IMR-90 (cell line): ENCODE results near the gene TNFRSF25. TPM values are rescaled to one million over a fixed set of nuclear protein-coding genes. Genes with fewer than 3 reads are reported as not detected.
A peak's percentile ranks its signal among the peaks of the same experiment; 100 is the strongest.

Experiments used
- ATAC-seq: fragments of 200-7000 bp; cut with Tn5 transposase; 2 replicates; pipeline ENCODE4 v1.9.1; 2020; ENCODE audit warnings: low read depth, mild to moderate bottlenecking, moderate library complexity
- BruUV-seq: library from RNA; stranded (reverse); fragments of 400-500 nt; replicated peaks from 2 replicates; lab custom pipeline; 2021; lab: Mats Ljungman, UMichigan
- CTCF ChIA-PET: fragments of 300-600 bp; formaldehyde crosslinking; extraction: SDS; loops from one replicate; lab custom pipeline; 2021; ENCODE audit warnings: antibody characterized with exemption; lab: Yijun Ruan, JAX
- POLR2A ChIA-PET: fragments of 300-600 bp; sonication (Branson Sonifier 250); formaldehyde crosslinking; loops from one replicate; lab custom pipeline; 2022; ENCODE audit warnings: antibody characterized with exemption; ENCODE audit not compliant: unreplicated experiment; lab: Charles Lee
- DNase-seq: peaks from one replicate; pipeline ENCODE4 v3.0.0; 2013
- H2AFZ ChIP-seq: replicated peaks from 2 replicates; pipeline ENCODE3; 2013; ENCODE audit warnings: low read length, mild to moderate bottlenecking; ENCODE audit not compliant: poor library complexity
- H2AK5ac ChIP-seq: 2 replicates; pipeline ENCODE4 v1.6.1; 2013; ENCODE audit warnings: low read depth, low read length, inconsistent platforms
- H2AK9ac ChIP-seq: replicated peaks from 2 replicates; pipeline ENCODE3; 2013; ENCODE audit warnings: mild to moderate bottlenecking, low read depth, low read length, moderate library complexity; ENCODE audit not compliant: poor library complexity
- H2BK120ac ChIP-seq: 2 replicates; pipeline ENCODE4 v1.6.1; 2013; ENCODE audit warnings: low read depth, low read length, inconsistent platforms
- H2BK15ac ChIP-seq: 3 replicates; pipeline ENCODE4 v1.6.1; 2013; ENCODE audit warnings: low read depth, low read length, inconsistent platforms
- H2BK20ac ChIP-seq: 2 replicates; pipeline ENCODE4 v1.6.1; 2013; ENCODE audit warnings: low read depth, mild to moderate bottlenecking, inconsistent platforms, low read length, moderate library complexity
- H2BK5ac ChIP-seq: 2 replicates; pipeline ENCODE4 v1.6.1; 2013; ENCODE audit warnings: mild to moderate bottlenecking, low read depth, low read length, inconsistent platforms; ENCODE audit not compliant: poor library complexity, severe bottlenecking
- H3K14ac ChIP-seq: replicated peaks from 2 replicates; pipeline ENCODE4 v1.6.1; 2013; ENCODE audit warnings: low read depth, low read length, inconsistent platforms
- H3K18ac ChIP-seq: 2 replicates; pipeline ENCODE4 v1.6.1; 2013; ENCODE audit warnings: low read depth, low read length, control low read depth
- H3K23ac ChIP-seq: 2 replicates; pipeline ENCODE4 v1.6.1; 2013; ENCODE audit warnings: low read depth, low read length, inconsistent platforms
- H3K27ac ChIP-seq: 2 replicates; pipeline ENCODE4 v1.5.1; 2013; ENCODE audit warnings: mild to moderate bottlenecking, control low read depth, low read length; ENCODE audit not compliant: insufficient read depth
- H3K27me3 ChIP-seq: 2 replicates; pipeline ENCODE4 v1.6.1; 2013; ENCODE audit warnings: low read length; ENCODE audit not compliant: control insufficient read depth, insufficient read depth
- H3K36me3 ChIP-seq: 2 replicates; pipeline ENCODE4 v1.6.1; 2013; ENCODE audit warnings: low read length, mixed read lengths; ENCODE audit not compliant: control insufficient read depth, insufficient read depth
- H3K4ac ChIP-seq: 2 replicates; pipeline ENCODE4 v1.6.1; 2013; ENCODE audit warnings: low read depth, low read length, inconsistent platforms
- H3K4me1 ChIP-seq: 2 replicates; pipeline ENCODE4 v1.6.1; 2013; ENCODE audit warnings: low read length, mixed read lengths; ENCODE audit not compliant: control insufficient read depth, insufficient read depth
- H3K4me2 ChIP-seq: 2 replicates; pipeline ENCODE4 v1.6.1; 2013; ENCODE audit warnings: low read depth, mild to moderate bottlenecking, control low read depth, low read length, moderate library complexity
- H3K4me3 ChIP-seq: 2 replicates; pipeline ENCODE4 v1.5.1; 2013; ENCODE audit warnings: low read depth, mild to moderate bottlenecking, control low read depth, low read length, moderate library complexity; ENCODE audit not compliant: insufficient read depth
- H3K56ac ChIP-seq: 2 replicates; pipeline ENCODE4 v1.6.1; 2013; ENCODE audit warnings: low read length, inconsistent platforms; ENCODE audit not compliant: insufficient read depth; ENCODE audit errors: extremely low read depth
- H3K79me1 ChIP-seq, 2 experiments: 2 replicates each; pipeline ENCODE4 v1.6.1; 2013; ENCODE audit warnings: low read length in 2 of 2, inconsistent platforms in 1 of 2, low read depth in 1 of 2
- H3K9ac ChIP-seq: 2 replicates; pipeline ENCODE4 v1.6.1; 2013; ENCODE audit warnings: low read depth, low read length, control low read depth
- H3K9me1 ChIP-seq: 2 replicates; pipeline ENCODE4 v1.6.1; 2013; ENCODE audit warnings: low read length, inconsistent platforms; ENCODE audit not compliant: insufficient read depth
- H3K9me3 ChIP-seq: 2 replicates; pipeline ENCODE4 v1.6.1; 2013; ENCODE audit warnings: low read length; ENCODE audit not compliant: control insufficient read depth, insufficient read depth
- H4K20me1 ChIP-seq: 2 replicates; pipeline ENCODE4 v1.6.1; 2013; ENCODE audit warnings: low read length, inconsistent platforms; ENCODE audit not compliant: insufficient read depth
- H4K5ac ChIP-seq: 2 replicates; pipeline ENCODE4 v1.6.1; 2013; ENCODE audit warnings: mild to moderate bottlenecking, low read depth, low read length, control low read depth
- H4K8ac ChIP-seq, 2 experiments: 2 replicates each; pipeline ENCODE4 v1.6.1; 2013; ENCODE audit warnings: low read depth in 2 of 2, low read length in 2 of 2, control low read depth in 1 of 2, inconsistent platforms in 1 of 2
- H4K91ac ChIP-seq: 2 replicates; pipeline ENCODE4 v1.6.1; 2013; ENCODE audit warnings: low read depth, low read length, inconsistent platforms; ENCODE audit not compliant: insufficient read depth
- BHLHE40 ChIP-seq: fragments of 150-350 bp; IDR thresholded peaks from 2 replicates; pipeline ENCODE4 v1.6.1; 2016; ENCODE audit warnings: mild to moderate bottlenecking, low read depth, low read length
- CEBPB ChIP-seq: IDR thresholded peaks from 2 replicates; pipeline ENCODE4 v1.6.1; 2012; ENCODE audit warnings: low read depth, low read length, improper control_type of control experiment
- CTCF ChIP-seq: conservative IDR thresholded peaks from 2 replicates; pipeline ENCODE4 v1.5.1; 2012; ENCODE audit warnings: mild to moderate bottlenecking, low read depth, low read length, improper control_type of control experiment
- ELK1 ChIP-seq: fragments of 150-350 bp; IDR thresholded peaks from 2 replicates; pipeline ENCODE4 v1.6.1; 2016; ENCODE audit warnings: low read depth, mild to moderate bottlenecking, low read length, moderate library complexity, borderline replicate concordance
- FOS ChIP-seq: fragments of 150-350 bp; IDR thresholded peaks from 2 replicates; pipeline ENCODE4 v1.6.1; 2016; ENCODE audit warnings: low read depth, low read length
- MAZ ChIP-seq: IDR thresholded peaks from 2 replicates; pipeline ENCODE4 v1.6.1; 2012; ENCODE audit warnings: low read depth, mild to moderate bottlenecking, low read length, improper control_type of control experiment, moderate library complexity, borderline replicate concordance
- MXI1 ChIP-seq: IDR thresholded peaks from 2 replicates; pipeline ENCODE4 v1.6.1; 2012; ENCODE audit warnings: low read depth, mild to moderate bottlenecking, low read length, moderate library complexity, borderline replicate concordance
- NFE2L2 ChIP-seq: fragments of 150-350 bp; IDR thresholded peaks from 2 replicates; pipeline ENCODE4 v1.6.1; 2016; ENCODE audit warnings: low read depth, mild to moderate bottlenecking, low read length
- POLR2A ChIP-seq: IDR thresholded peaks from 2 replicates; pipeline ENCODE4 v1.6.1; 2012; ENCODE audit warnings: mild to moderate bottlenecking, low read depth, low read length
- RAD21 ChIP-seq: IDR thresholded peaks from 2 replicates; pipeline ENCODE4 v1.6.1; 2012; ENCODE audit warnings: low read length, improper control_type of control experiment
- RCOR1 ChIP-seq: IDR thresholded peaks from 2 replicates; pipeline ENCODE4 v1.6.1; 2012; ENCODE audit warnings: mild to moderate bottlenecking, low read length, improper control_type of control experiment; ENCODE audit not compliant: insufficient replicate concordance
- RFX5 ChIP-seq: IDR thresholded peaks from 2 replicates; pipeline ENCODE4 v1.8.0; 2012; ENCODE audit warnings: low read depth, mild to moderate bottlenecking, low read length, moderate library complexity
- USF2 ChIP-seq: fragments of 150-350 bp; IDR thresholded peaks from 2 replicates; pipeline ENCODE4 v1.6.1; 2017; ENCODE audit warnings: mild to moderate bottlenecking, antibody characterized with exemption, low read length, low read depth
- WGBS, 2 experiments: methylation state at CpG; one replicate each; pipeline versions ENCODE4 v1.1.5 to v1.1.7; 2013; ENCODE audit warnings: missing lambda C conversion rate in 2 of 2; ENCODE audit not compliant: insufficient read length in 1 of 2; ENCODE audit errors: extremely low coverage in 2 of 2; 5-methylcytosine and 5-hydroxymethylcytosine counted together
- dilution Hi-C: fragments of 300-500 bp; cut with HindIII; formaldehyde crosslinking; loops from one replicate; pipeline ENCODE4 v1.14.3; 2018; ENCODE audit warnings: low sequenced_read_pairs; ENCODE audit not compliant: unreplicated experiment
- in situ Hi-C: fragments of 300-500 bp; cut with MboI; formaldehyde crosslinking; loops from 3 replicates; pipeline ENCODE4 v1.14.3; 2019; ENCODE audit warnings: low sequenced_read_pairs, inconsistent platforms, mixed read lengths
- intact Hi-C: fragments of 100-400 bp; cut with micrococcal nuclease; formaldehyde crosslinking; loops from 2 replicates; pipeline ENCODE4 v1.10.0; 2022
- polyA plus RNA-seq, 3 experiments: library from polyadenylated mRNA; depleted of rRNA; stranded (reverse); fragments of >200 nt; gene quantifications; 2 replicates each; pipeline ENCODE4 v1.2.3, GENCODE V29; 2012; ENCODE audit warnings: low replicate concordance in 1 of 3
- total RNA-seq: library from RNA; depleted of rRNA; stranded (reverse); fragments of >200 nt; gene quantifications from 2 replicates; pipeline ENCODE4 v1.2.3, GENCODE V29; 2012

Gene TNFRSF25
- total and polyA plus RNA-seq, 2 of the 4 experiments (the other 2 are of a cell fraction) = 1.3 to 11.2 TPM

- TF ChIP-seq CEBPB = no peak
These were observed 9.6 kb upstream of the TNFRSF25 start (continued) for GRCh38 chr1:6475381-6476133.

- H2BK20ac ChIP-seq = no peak overlapping the region
- H3K36me3 ChIP-seq = peaks cover 29% of the 10 kb centered on the region
- no peak overlapping the region for H2BK5ac ChIP-seq
- WGBS, 2 experiments = 76% methylated on average over 7 of the region's 13 CpGs; no CpG with 5 or more reads in 1 of the 2 experiments
- H4K20me1 ChIP-seq = peaks cover 7% of the 10 kb centered on the region
- no peak overlapping the region for H4K91ac ChIP-seq
- no peak for ATAC-seq
- in situ Hi-C loops (no loop called here), dilution Hi-C loops (no loop called here), intact Hi-C loops (no loop called here)
- H3K27me3 ChIP-seq = no peaks in the 10 kb centered on the region
- H3K23ac ChIP-seq = no peak overlapping the region
- H3K79me1 ChIP-seq = no peaks in the 10 kb centered on the region; a peak in 1 of 4 replicates
- no peak for DNase-seq
- H2AFZ ChIP-seq = peak overlapping the region; percentile 43
- H2BK15ac ChIP-seq = no peak overlapping the region
- no peak overlapping the region for H3K18ac ChIP-seq
- H2AK9ac ChIP-seq = no peak overlapping the region
- H3K9ac ChIP-seq = no peak overlapping the region
- ChIA-PET CTCF (no interaction called here), POLR2A (no interaction called here)
- no peaks in the 10 kb centered on the region for H3K9me3 ChIP-seq
- no TSS peak for BruUV-seq
- H3K9me1 ChIP-seq = no peaks in the 10 kb centered on the region
- no peak overlapping the region for H4K8ac ChIP-seq
- no peak overlapping the region for H2AK5ac ChIP-seq
- H2BK120ac ChIP-seq = no peak overlapping the region
- H3K4me3 ChIP-seq = no peak overlapping the region
- no peak overlapping the region for H4K5ac ChIP-seq
- no peak overlapping the region for H3K27ac ChIP-seq
- no peak overlapping the region for H3K4me2 ChIP-seq
- TF ChIP-seq CTCF (no peak), MXI1 (no peak), USF2 (no peak), RCOR1 (no peak), RAD21 (no peak), MAZ (no peak), NFE2L2 (no peak), FOS (no peak), ELK1 (no peak), POLR2A (no peak), BHLHE40 (no peak), CEBPB (no peak), RFX5 (no peak)
- no peak overlapping the region for H3K4ac ChIP-seq
- no peak overlapping the region for H3K56ac ChIP-seq
- H3K4me1 ChIP-seq = no peaks in the 10 kb centered on the region
- H3K14ac ChIP-seq = no peak overlapping the region
These were observed 8.9 kb upstream of the TNFRSF25 start for GRCh38 chr1:6474815-6475282.
